H9 (cell line): ENCODE data around the gene KDR. TPM values are rescaled to one million over a fixed set of nuclear protein-coding genes. Genes with fewer than 3 reads are reported as not detected.

Experiments
- DNase-seq: peaks from one replicate; pipeline ENCODE4 v3.0.0-alpha.2; 2017
- H2AFZ ChIP-seq: one replicate; pipeline ENCODE4 v1.6.1; 2013; ENCODE audit warnings: mild to moderate bottlenecking, low read length, control low read depth, moderate library complexity
- H2AK5ac ChIP-seq: 2 replicates; pipeline ENCODE4 v1.6.1; 2013; ENCODE audit warnings: low read length, control low read depth, mixed read lengths; ENCODE audit not compliant: insufficient read length
- H2BK120ac ChIP-seq: one replicate; pipeline ENCODE4 v1.6.1; 2013; ENCODE audit warnings: low read depth, mild to moderate bottlenecking, low read length, control low read depth, inconsistent platforms; ENCODE audit not compliant: poor library complexity, severe bottlenecking
- H2BK12ac ChIP-seq: 2 replicates; pipeline ENCODE4 v1.6.1; 2013; ENCODE audit warnings: low read length, control low read depth, mixed read lengths, low read depth; ENCODE audit not compliant: insufficient read length
- H2BK15ac ChIP-seq: 2 replicates; pipeline ENCODE4 v1.6.1; 2013; ENCODE audit warnings: low read depth, low read length, control low read depth
- H2BK20ac ChIP-seq: one replicate; pipeline ENCODE4 v1.6.1; 2013; ENCODE audit warnings: low read depth, mild to moderate bottlenecking, low read length, control low read depth, inconsistent platforms; ENCODE audit not compliant: poor library complexity, severe bottlenecking
- H2BK5ac ChIP-seq: 2 replicates; pipeline ENCODE4 v1.6.1; 2013; ENCODE audit warnings: low read length, control low read depth, mixed read lengths; ENCODE audit not compliant: insufficient read length
- H3K14ac ChIP-seq: 2 replicates; pipeline ENCODE4 v1.6.1; 2013; ENCODE audit warnings: low read length, control low read depth; ENCODE audit not compliant: insufficient read depth
- H3K18ac ChIP-seq: 2 replicates; pipeline ENCODE4 v1.6.1; 2013; ENCODE audit warnings: low read depth, mild to moderate bottlenecking, mixed read lengths, low read length, control low read depth; ENCODE audit not compliant: insufficient read length
- H3K23ac ChIP-seq: 2 replicates; pipeline ENCODE4 v1.6.1; 2013; ENCODE audit warnings: low read length, control low read depth, mixed read lengths, low read depth; ENCODE audit not compliant: insufficient read length
- H3K23me2 ChIP-seq: 2 replicates; pipeline ENCODE4 v1.6.1; 2013; ENCODE audit warnings: low read depth, mild to moderate bottlenecking, mixed read lengths, low read length, control low read depth; ENCODE audit not compliant: insufficient read length, poor library complexity, severe bottlenecking
- H3K27ac ChIP-seq: 2 replicates; pipeline ENCODE4 v1.5.1; 2013; ENCODE audit warnings: low read length, control low read depth, mixed read lengths, low read depth; ENCODE audit not compliant: insufficient read length
- H3K27me3 ChIP-seq: 2 replicates; pipeline ENCODE4 v1.6.1; 2013; ENCODE audit warnings: low read length, control low read depth, inconsistent platforms; ENCODE audit not compliant: insufficient read depth
- H3K4ac ChIP-seq: 2 replicates; pipeline ENCODE4 v1.6.1; 2013; ENCODE audit warnings: low read depth, mild to moderate bottlenecking, control low read depth, inconsistent platforms, low read length, moderate library complexity
- H3K4me1 ChIP-seq: 2 replicates; pipeline ENCODE4 v1.6.1; 2013; ENCODE audit warnings: low read length, control low read depth, inconsistent platforms; ENCODE audit not compliant: insufficient read depth
- H3K4me2 ChIP-seq: 2 replicates; pipeline ENCODE4 v1.6.1; 2013; ENCODE audit warnings: low read length, control low read depth, mixed read lengths; ENCODE audit not compliant: insufficient read length, insufficient read depth
- H3K56ac ChIP-seq: 2 replicates; pipeline ENCODE4 v1.6.1; 2013; ENCODE audit warnings: low read depth, mild to moderate bottlenecking, mixed read lengths, low read length, control low read depth; ENCODE audit not compliant: insufficient read length
- H3K79me1 ChIP-seq: 2 replicates; pipeline ENCODE4 v1.6.1; 2013; ENCODE audit warnings: low read depth, mild to moderate bottlenecking, moderate library complexity, low read length, control low read depth, inconsistent platforms; ENCODE audit not compliant: insufficient read depth, poor library complexity, severe bottlenecking
- H3K79me2 ChIP-seq: 2 replicates; pipeline ENCODE4 v1.6.1; 2013; ENCODE audit warnings: low read length, control low read depth, inconsistent platforms; ENCODE audit not compliant: insufficient read depth
- H3K9ac ChIP-seq: 2 replicates; pipeline ENCODE4 v1.6.1; 2013; ENCODE audit warnings: low read length, control low read depth, mixed read lengths; ENCODE audit not compliant: insufficient read length; ENCODE audit errors: extremely low read depth
- H3K9me3 ChIP-seq: one replicate; pipeline ENCODE4 v1.6.1; 2013; ENCODE audit warnings: low read depth, low read length, inconsistent platforms; ENCODE audit not compliant: control insufficient read depth
- H3T11ph ChIP-seq: one replicate; pipeline ENCODE4 v1.6.1; 2013; ENCODE audit warnings: mild to moderate bottlenecking, low read length, control low read depth, inconsistent platforms
- H4K20me1 ChIP-seq: one replicate; pipeline ENCODE4 v1.6.1; 2013; ENCODE audit not compliant: control insufficient read depth, insufficient read length, insufficient read depth
- H4K5ac ChIP-seq: 2 replicates; pipeline ENCODE4 v1.6.1; 2013; ENCODE audit warnings: low read depth, mild to moderate bottlenecking, mixed read lengths, low read length, control low read depth; ENCODE audit not compliant: insufficient read length
- H4K8ac ChIP-seq: replicated peaks from 2 replicates; pipeline ENCODE4 v1.6.1; 2013; ENCODE audit warnings: low read length, control low read depth, mixed read lengths, low read depth; ENCODE audit not compliant: insufficient read length
- H4K91ac ChIP-seq: 2 replicates; pipeline ENCODE4 v1.6.1; 2013; ENCODE audit warnings: low read depth, mild to moderate bottlenecking, moderate library complexity, mixed read lengths, low read length, control low read depth; ENCODE audit not compliant: insufficient read length
- H3K27ac Mint-ChIP-seq, 3 experiments: 2 replicates in 2 of 3; 3 replicates in 1 of 3; pipeline ENCODE4 v1.8.0; 2020 to 2021; ENCODE audit warnings: mixed read lengths in 3 of 3, mild to moderate bottlenecking in 1 of 3, moderate library complexity in 1 of 3
- H3K27me3 Mint-ChIP-seq: 2 replicates; pipeline ENCODE4 v1.8.0; 2021; ENCODE audit warnings: low read depth, mild to moderate bottlenecking, moderate library complexity, mixed read lengths
- H3K36me3 Mint-ChIP-seq, 3 experiments: 2 replicates in 2 of 3; 3 replicates in 1 of 3; pipeline ENCODE4 v1.8.0; 2020 to 2021; ENCODE audit warnings: low read depth in 3 of 3, mixed read lengths in 3 of 3; ENCODE audit not compliant: insufficient read depth in 1 of 3
- H3K4me1 Mint-ChIP-seq, 2 experiments: 2 replicates each; pipeline ENCODE4 v1.8.0; 2020; ENCODE audit warnings: mixed read lengths in 2 of 2
- H3K4me3 Mint-ChIP-seq, 2 experiments: 2 replicates in 1 of 2; 3 replicates in 1 of 2; pipeline ENCODE4 v1.8.0; 2020 to 2021; ENCODE audit warnings: mild to moderate bottlenecking in 2 of 2, mixed read lengths in 2 of 2, moderate library complexity in 1 of 2
- H3K9me3 Mint-ChIP-seq, 2 experiments: 2 replicates in 1 of 2; 3 replicates in 1 of 2; pipeline ENCODE4 v1.8.0; 2020; ENCODE audit warnings: mild to moderate bottlenecking in 2 of 2, mixed read lengths in 2 of 2, moderate library complexity in 1 of 2
- WGBS: extraction: QIAGEN DNeasy Blood & Tissue Kit; methylation state at CpG from one replicate; pipeline ENCODE4 v1.1.7; 2013; ENCODE audit warnings: missing lambda C conversion rate, low lambda C conversion rate, mixed read lengths; ENCODE audit not compliant: insufficient read length; ENCODE audit errors: extremely low coverage; 5-methylcytosine and 5-hydroxymethylcytosine counted together
- total RNA-seq: library from RNA; stranded (reverse); gene quantifications from 2 replicates; pipeline ENCODE4 v1.2.1, GENCODE V29; 2021
- TF ChIP-seq, protein P1 (sequence below): fragments of 200-600 bp; sonication (generic); conservative IDR thresholded peaks from 3 replicates; pipeline ENCODE4 v1.8.0; 2021; ENCODE audit warnings: antibody characterized with exemption, mild to moderate bottlenecking

Gene KDR
- total RNA-seq, 1 experiment from 2014 or later = 51.4 TPM

DNA sequence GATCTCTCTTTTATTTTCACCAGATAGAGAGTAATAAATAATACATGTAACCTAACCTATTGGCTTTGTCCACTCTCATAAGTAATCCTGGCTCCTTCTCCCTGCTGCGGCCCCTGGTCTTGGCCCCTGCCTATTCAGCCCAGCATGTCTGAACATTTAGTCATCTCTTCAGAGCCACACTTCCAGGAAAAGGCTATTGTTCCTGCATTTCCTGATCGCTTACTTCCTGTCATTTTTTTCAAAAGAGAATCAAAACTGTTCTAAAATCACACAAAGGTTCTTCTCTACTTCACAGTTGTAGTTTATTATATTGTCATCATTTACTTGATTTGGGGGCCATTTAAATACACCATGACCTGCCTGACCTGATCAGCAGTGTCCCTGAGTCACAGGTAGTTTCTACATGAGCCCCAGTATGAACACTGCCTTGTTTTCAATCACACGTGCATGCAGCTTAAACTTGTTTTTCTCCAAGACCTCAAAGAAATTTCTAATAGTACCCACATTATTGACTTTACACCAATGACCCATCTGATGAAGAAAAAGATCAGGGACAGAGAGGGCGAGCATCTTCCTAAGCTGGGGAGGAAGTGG, 47.4 kb upstream of the KDR start:
- Mint-ChIP-seq H3K27ac (peak overlapping the region in 1 of 3 experiments; percentile 7; a peak in 1 of 7 replicates), H3K36me3 (peaks cover 0 to 9% (median 2%) of the 10 kb centered on the region in 3 experiments; a peak in 3 of 7 replicates), H3K4me1 (peaks cover 18 to 42% of the 10 kb centered on the region in 2 experiments), H3K4me3 (no peak overlapping the region; a peak in 1 of 5 replicates), H3K9me3 (peaks cover 0 to 7% of the 10 kb centered on the region in 2 experiments; a peak in 2 of 5 replicates), H3K27me3 (no peaks in the 10 kb centered on the region)
- Histone ChIP-seq H3K27me3 (no peaks in the 10 kb centered on the region), H2BK20ac (no peak overlapping the region), H3K9me3 (no peaks in the 10 kb centered on the region), H2AFZ (no peak overlapping the region), H4K91ac (no peak overlapping the region), H2BK5ac (no peak overlapping the region), H2AK5ac (no peak overlapping the region), H3K27ac (no peak overlapping the region), H3K4ac (no peak overlapping the region), H4K20me1 (no peaks in the 10 kb centered on the region), H3K4me1 (peaks cover 6% of the 10 kb centered on the region; the same call in 1 of the 2 replicates), H3K9ac (no peak overlapping the region), H3K79me2 (no peaks in the 10 kb centered on the region), H3K18ac (no peak overlapping the region), H2BK15ac (no peak overlapping the region), H3K56ac (no peak overlapping the region), H2BK120ac (no peak overlapping the region), H3K14ac (no peak overlapping the region), H3K4me2 (no peak overlapping the region), H2BK12ac (no peak overlapping the region), H3K23me2 (no peaks in the 10 kb centered on the region), H4K5ac (no peak overlapping the region), H4K8ac (no peak overlapping the region), H3K23ac (no peak overlapping the region), H3K79me1 (no peaks in the 10 kb centered on the region), H3T11ph (no peak overlapping the region)
- no CpG with 5 or more reads among the region's 4 CpGs for WGBS
- TF ChIP-seq, protein P1, sequence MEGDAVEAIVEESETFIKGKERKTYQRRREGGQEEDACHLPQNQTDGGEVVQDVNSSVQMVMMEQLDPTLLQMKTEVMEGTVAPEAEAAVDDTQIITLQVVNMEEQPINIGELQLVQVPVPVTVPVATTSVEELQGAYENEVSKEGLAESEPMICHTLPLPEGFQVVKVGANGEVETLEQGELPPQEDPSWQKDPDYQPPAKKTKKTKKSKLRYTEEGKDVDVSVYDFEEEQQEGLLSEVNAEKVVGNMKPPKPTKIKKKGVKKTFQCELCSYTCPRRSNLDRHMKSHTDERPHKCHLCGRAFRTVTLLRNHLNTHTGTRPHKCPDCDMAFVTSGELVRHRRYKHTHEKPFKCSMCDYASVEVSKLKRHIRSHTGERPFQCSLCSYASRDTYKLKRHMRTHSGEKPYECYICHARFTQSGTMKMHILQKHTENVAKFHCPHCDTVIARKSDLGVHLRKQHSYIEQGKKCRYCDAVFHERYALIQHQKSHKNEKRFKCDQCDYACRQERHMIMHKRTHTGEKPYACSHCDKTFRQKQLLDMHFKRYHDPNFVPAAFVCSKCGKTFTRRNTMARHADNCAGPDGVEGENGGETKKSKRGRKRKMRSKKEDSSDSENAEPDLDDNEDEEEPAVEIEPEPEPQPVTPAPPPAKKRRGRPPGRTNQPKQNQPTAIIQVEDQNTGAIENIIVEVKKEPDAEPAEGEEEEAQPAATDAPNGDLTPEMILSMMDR = no peak
- no peak for DNase-seq
